22Rv1 (cell line): Measurements from ENCODE around the gene AGAP3.

Experiments used
- ZFX ChIP-seq: fragments of 450-650 bp; IDR thresholded peaks from 2 replicates; pipeline ENCODE4 v1.6.1; 2017; ENCODE audit warnings: antibody characterized with exemption, borderline replicate concordance
- TF ChIP-seq, protein P1 (sequence below): fragments of 450-650 bp; IDR thresholded peaks from 2 replicates; pipeline ENCODE4 v1.5.1; 2017; ENCODE audit warnings: mild to moderate bottlenecking

DNA sequence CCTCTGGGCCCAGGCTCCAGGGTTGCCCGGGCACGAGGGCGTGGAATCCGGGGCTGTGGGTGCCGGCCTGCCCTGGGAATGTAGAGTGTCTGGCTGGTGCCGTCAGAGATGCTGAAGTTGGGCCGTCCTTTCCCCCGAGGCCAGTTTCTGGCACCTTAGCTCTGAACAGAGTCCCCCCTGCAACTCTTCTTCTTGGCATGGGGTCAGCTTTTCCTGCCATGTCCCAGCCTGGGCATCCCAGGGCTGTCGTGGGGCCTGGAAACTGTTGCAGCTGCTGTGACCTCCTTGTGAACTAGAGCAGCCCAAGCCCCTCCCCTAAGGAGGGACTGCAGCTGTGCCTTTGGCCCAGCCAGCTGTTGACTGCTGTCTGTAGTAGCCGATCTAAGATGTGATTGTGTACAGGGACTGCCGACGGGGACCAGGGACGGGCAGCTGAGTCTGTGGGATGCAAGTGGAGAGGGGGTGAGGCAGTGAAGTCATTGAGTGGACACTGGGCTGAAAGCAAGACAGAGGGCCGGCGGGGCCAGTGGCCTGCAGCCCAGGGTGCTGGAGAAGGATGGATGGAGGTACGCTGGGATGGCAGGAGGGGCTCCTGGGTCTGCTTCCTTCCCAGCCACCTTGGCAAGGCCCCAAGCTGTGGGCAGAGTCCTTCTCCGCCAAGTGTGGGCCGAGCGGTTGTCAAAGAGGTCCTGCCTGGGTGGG is 45.5 kb downstream of the AGAP3 start:
- TF ChIP-seq, protein P1, sequence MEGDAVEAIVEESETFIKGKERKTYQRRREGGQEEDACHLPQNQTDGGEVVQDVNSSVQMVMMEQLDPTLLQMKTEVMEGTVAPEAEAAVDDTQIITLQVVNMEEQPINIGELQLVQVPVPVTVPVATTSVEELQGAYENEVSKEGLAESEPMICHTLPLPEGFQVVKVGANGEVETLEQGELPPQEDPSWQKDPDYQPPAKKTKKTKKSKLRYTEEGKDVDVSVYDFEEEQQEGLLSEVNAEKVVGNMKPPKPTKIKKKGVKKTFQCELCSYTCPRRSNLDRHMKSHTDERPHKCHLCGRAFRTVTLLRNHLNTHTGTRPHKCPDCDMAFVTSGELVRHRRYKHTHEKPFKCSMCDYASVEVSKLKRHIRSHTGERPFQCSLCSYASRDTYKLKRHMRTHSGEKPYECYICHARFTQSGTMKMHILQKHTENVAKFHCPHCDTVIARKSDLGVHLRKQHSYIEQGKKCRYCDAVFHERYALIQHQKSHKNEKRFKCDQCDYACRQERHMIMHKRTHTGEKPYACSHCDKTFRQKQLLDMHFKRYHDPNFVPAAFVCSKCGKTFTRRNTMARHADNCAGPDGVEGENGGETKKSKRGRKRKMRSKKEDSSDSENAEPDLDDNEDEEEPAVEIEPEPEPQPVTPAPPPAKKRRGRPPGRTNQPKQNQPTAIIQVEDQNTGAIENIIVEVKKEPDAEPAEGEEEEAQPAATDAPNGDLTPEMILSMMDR: no peak
- no peak for TF ChIP-seq ZFX
